Measurements from ENCODE around the gene OR51G1. TPM values are rescaled to one million over a fixed set of nuclear protein-coding genes. Genes with fewer than 3 reads are reported as not detected.

Gene OR51G1
- total RNA-seq, 4 donors from 2014 or later = not detected

- no peak overlapping the region for H3K27ac ChIP-seq
- H3K27me3 ChIP-seq = no peaks in the 10 kb centered on the region
- intact Hi-C loops (cut with DNase I; ENCODE audit: low total_unique reads) = no loop called here
- no peak for DNase-seq
- no peaks in the 10 kb centered on the region for H3K36me3 ChIP-seq
- no peaks in the 10 kb centered on the region for H3K9me3 ChIP-seq
- TF ChIP-seq CTCF (IDR thresholded peaks at IDR 0.05) (no peak), POLR2A (IDR thresholded peaks at IDR 0.05) (no peak)
- H3K4me3 ChIP-seq = no peak overlapping the region
- no peaks in the 10 kb centered on the region for H3K4me1 ChIP-seq
Observed at GRCh38 chr11:4881188-4881587, 43.0 kb downstream of the OR51G1 start.

Other genes starting within 250 kb of the OR51G1 start
- gene OR51E2, start 226.5 kb downstream of the OR51G1 start, total RNA-seq = 1 to 10 TPM in 1 of 4 donors, under 1 TPM in 3; 0.26 to 1.8 (median 0.49) TPM
- not detected for gene MMP26, start 219.6 kb downstream of the OR51G1 start, total RNA-seq
- gene OR51F1, start 154.4 kb downstream of the OR51G1 start, total RNA-seq = not detected
- gene OR52R1, start 120.0 kb downstream of the OR51G1 start, total RNA-seq = not detected
- gene OR51F2, start 103.0 kb downstream of the OR51G1 start, total RNA-seq = not detected
- gene OR51S1, start 75.1 kb downstream of the OR51G1 start, total RNA-seq = not detected
- not detected for gene OR51T1, start 42.4 kb downstream of the OR51G1 start, total RNA-seq
- gene OR51A7, start 20.6 kb downstream of the OR51G1 start, total RNA-seq = not detected
- gene OR51G2, start 5.0 kb downstream of the OR51G1 start, total RNA-seq = not detected
- not detected for gene OR51A4, start 23.3 kb upstream of the OR51G1 start, total RNA-seq
- not detected for gene OR51A2, start 31.4 kb upstream of the OR51G1 start, total RNA-seq
- gene OR51L1, start 70.5 kb upstream of the OR51G1 start, total RNA-seq = not detected
- gene OR52J3, start 122.2 kb upstream of the OR51G1 start, total RNA-seq = not detected
- not detected for gene OR52E2, start 135.3 kb upstream of the OR51G1 start, total RNA-seq
- gene OR52E1, start 145.2 kb upstream of the OR51G1 start, total RNA-seq = not detected
- gene OR52A5, start 214.0 kb upstream of the OR51G1 start, total RNA-seq = not detected
- not detected for gene OR52A1, start 230.4 kb upstream of the OR51G1 start, total RNA-seq